K562 (cell line): Measurements from ENCODE around the gene CEP19. TPM values are rescaled to one million over a fixed set of nuclear protein-coding genes. Genes with fewer than 3 reads are reported as not detected.

ENCODE experiments used
- BCLAF1 ChIP-seq, 2 experiments: fragments of 450-650 bp in 1 of 2; IDR thresholded peaks; 2 replicates each; pipeline ENCODE4 v1.6.1; 2011 to 2017; ENCODE audit warnings: low read depth in 2 of 2, antibody characterized with exemption in 1 of 2, borderline replicate concordance in 1 of 2, low read length in 1 of 2, mild to moderate bottlenecking in 1 of 2, mixed read lengths in 1 of 2; ENCODE audit not compliant: control insufficient read depth in 1 of 2
- CBFA2T3 ChIP-seq: fragments of 450-650 bp; IDR thresholded peaks from 2 replicates; pipeline ENCODE4 v1.6.1; 2017
- CBX1 ChIP-seq: sonication (generic); IDR thresholded peaks from 2 replicates; pipeline ENCODE4 v1.6.1; 2016; ENCODE audit warnings: antibody characterized with exemption, low read depth, mild to moderate bottlenecking
- ELF1 ChIP-seq: fragments of 200-800 bp; sonication (Bioruptor generic); IDR thresholded peaks from 2 replicates; pipeline ENCODE4 v1.6.1; 2016; ENCODE audit warnings: missing genetic modification characterization, missing compliant biosample characterization
- GABPB2 ChIP-seq: fragments of 250-450 bp; sonication (Bioruptor Pico); conservative IDR thresholded peaks from 2 replicates; pipeline ENCODE4 v1.5.1; 2021; ENCODE audit warnings: mild to moderate bottlenecking
- HNRNPH1 ChIP-seq: fragments of 200-400 bp; formaldehyde crosslinking; optimal IDR thresholded peaks from 2 replicates; pipeline ENCODE3; 2017; ENCODE audit warnings: low read depth, mild to moderate bottlenecking, low read length, moderate library complexity
- IRF1 ChIP-seq: sonication (generic); formaldehyde crosslinking; IDR thresholded peaks from 2 replicates; pipeline ENCODE4 v1.8.0; 2022; ENCODE audit warnings: missing genetic modification reagents, mild to moderate bottlenecking, borderline replicate concordance
- KLF10 ChIP-seq: fragments of 250-450 bp; sonication (Bioruptor Pico); IDR thresholded peaks from 2 replicates; pipeline ENCODE4 v1.6.1; 2021; ENCODE audit warnings: matching md5 sums
- MAFK ChIP-seq: IDR thresholded peaks from 2 replicates; pipeline ENCODE4 v1.6.1; 2011; ENCODE audit warnings: low read length, improper control_type of control experiment
- MAX ChIP-seq: sonication (generic); formaldehyde crosslinking; IDR thresholded peaks from 2 replicates; pipeline ENCODE4 v1.9.0; 2022; ENCODE audit warnings: mild to moderate bottlenecking, missing genetic modification reagents
- MTA1 ChIP-seq: fragments of 450-650 bp; IDR thresholded peaks from 2 replicates; pipeline ENCODE4 v1.6.1; 2017; ENCODE audit warnings: borderline replicate concordance
- MYBL2 ChIP-seq, 2 experiments: fragments of 450-650 bp in 1 of 2; sonication (generic) in 1 of 2; formaldehyde crosslinking in 1 of 2; IDR thresholded peaks; 2 replicates each; pipeline versions ENCODE4 v1.6.1 to v1.8.1; 2017 to 2022; ENCODE audit warnings: borderline replicate concordance in 1 of 2, inconsistent platforms in 1 of 2, low read depth in 1 of 2, mild to moderate bottlenecking in 1 of 2, missing genetic modification reagents in 1 of 2, moderate library complexity in 1 of 2
- POLR2B ChIP-seq: fragments of 450-650 bp; IDR thresholded peaks from 2 replicates; pipeline ENCODE4 v1.6.1; 2018; ENCODE audit warnings: low read depth; ENCODE audit not compliant: partially characterized antibody
- PRMT5 ChIP-seq: sonication (generic); formaldehyde crosslinking; IDR thresholded peaks from 2 replicates; pipeline ENCODE4 v1.5.0; 2020; ENCODE audit warnings: missing genetic modification reagents
- RAD21 ChIP-seq, 2 experiments: fragments of 250-450 bp in 1 of 2; fragments of 450-650 bp in 1 of 2; sonication (Bioruptor Pico) in 1 of 2; formaldehyde crosslinking in 1 of 2; IDR thresholded peaks in 1 of 2; conservative IDR thresholded peaks in 1 of 2; 2 replicates each; pipeline versions ENCODE4 v1.4.0 to v1.8.0; 2020 to 2022; ENCODE audit warnings: mild to moderate bottlenecking in 2 of 2, moderate library complexity in 1 of 2
- SMARCE1 ChIP-seq: fragments of 450-650 bp; IDR thresholded peaks from 2 replicates; pipeline ENCODE4 v1.7.1; 2016; ENCODE audit warnings: mild to moderate bottlenecking
- TCF7 ChIP-seq: sonication (generic); IDR thresholded peaks from 2 replicates; pipeline ENCODE4 v1.6.1; 2016; ENCODE audit warnings: antibody characterized with exemption, borderline replicate concordance
- TGIF2 ChIP-seq: sonication (generic); formaldehyde crosslinking; IDR thresholded peaks from 2 replicates; pipeline ENCODE4 v1.8.1; 2022; ENCODE audit warnings: mild to moderate bottlenecking, missing genetic modification reagents, moderate library complexity
- USF2 ChIP-seq: sonication (generic); formaldehyde crosslinking; IDR thresholded peaks from 2 replicates; pipeline ENCODE4 v1.5.0; 2020; ENCODE audit warnings: missing genetic modification reagents
- ZNF274 ChIP-seq: IDR thresholded peaks from 2 replicates; pipeline ENCODE4 v1.6.1; 2011; ENCODE audit warnings: low read depth, mild to moderate bottlenecking, low read length, moderate library complexity, borderline replicate concordance
- ZNF431 ChIP-seq: sonication (generic); formaldehyde crosslinking; IDR thresholded peaks from 2 replicates; pipeline ENCODE4 v1.8.0; 2022; ENCODE audit warnings: mild to moderate bottlenecking, missing genetic modification reagents
- polyA plus RNA-seq, 8 experiments: library from polyadenylated mRNA; depleted of rRNA in 4 of 8; stranded (reverse) in 5 of 8; unstranded in 3 of 8; fragments of >200 nt; fragmentation: Nextera tagmentation in 2 of 8; fragmentation: Illumina TruSeq in 1 of 8; extraction: Ambion mirVana in 2 of 8; extraction: Trizol in 1 of 8; gene quantifications; 2 replicates each; pipeline versions ENCODE4 v1.2.1 to v1.2.3, GENCODE V29; 2011 to 2014; ENCODE audit warnings: inconsistent platforms in 1 of 8, missing spikeins in 1 of 8
- total RNA-seq, 7 experiments: library from RNA; depleted of rRNA in 6 of 7; stranded (reverse); fragments of >200 nt in 6 of 7; fragmentation: Illumina TruSeq in 2 of 7; extraction: Trizol in 2 of 7; gene quantifications; 2 replicates each; pipeline versions ENCODE4 v1.2.1 to v1.2.3, GENCODE V29; 2011 to 2021; ENCODE audit warnings: low replicate concordance in 1 of 7

The CEP19 gene
- total and polyA plus RNA-seq, 9 of the 15 experiments (the other 6 are each of a cell fraction or from before 2014, with no cell fraction given), result 2.5 to 4.5 (median 3.7) TPM

GRCh38 chr3:196739671-196740480 lies 27.8 kb upstream of the CEP19 start, which contains the start of gene PAK2 (continued):
- TF ChIP-seq CBFA2T3 (no peak), MAX (peak; percentile 44; the same call in 1 of the 2 replicates), RAD21 (CRISPR knock-in tag; conservative IDR thresholded peaks at IDR 0.05 in 1 of 2, IDR thresholded peaks at IDR 0.05 in 1 of 2) (no peak), TGIF2 (peak; percentile 65), ELF1 (tag) (no peak; the same call in 1 of the 2 replicates), MAFK (no peak), POLR2B (peak; percentile 65), MYBL2 (IDR thresholded peaks at IDR 0.05; ENCODE audit: low read depth) (no peak), MYBL2 (CRISPR knock-in tag; IDR thresholded peaks at IDR 0.05; ENCODE audit: borderline replicate concordance) (no peak), CBX1 (peak; percentile 16; the same call in 1 of the 2 replicates), GABPB2 (CRISPR knock-in tag) (no peak), ZNF431 (CRISPR knock-in tag) (no peak), IRF1 (CRISPR knock-in tag) (no peak), TCF7 (no peak), SMARCE1 (no peak), KLF10 (CRISPR knock-in tag) (no peak), PRMT5 (CRISPR knock-in tag) (no peak), HNRNPH1 (no peak), BCLAF1 (IDR thresholded peaks at IDR 0.05; ENCODE audit: borderline replicate concordance in 1 of 2, control insufficient read depth in 1 of 2, low read depth in 2 of 2, low read length in 1 of 2) (no peak), MTA1 (no peak), ZNF274 (no peak), USF2 (CRISPR knock-in tag) (no peak)
